BLaER1 treated with 17β-estradiol and CSF1 and Interleukin-3, amounts not matched to agents 10 nM and 100 nM (cell line): ENCODE measurements around the gene FBXW5.

Experiments used
- H3K27ac ChIP-seq, 11 experiments: shearing (Covaris generic); formaldehyde crosslinking; 2 replicates each; pipeline ENCODE4 v1.8.1; 2022
- H3K27me3 ChIP-seq, 11 experiments: shearing (Covaris generic); formaldehyde crosslinking; 2 replicates each; pipeline ENCODE4 v1.8.1; 2022
- H3K36me3 ChIP-seq, 11 experiments: shearing (Covaris generic); formaldehyde crosslinking; 2 replicates each; pipeline ENCODE4 v1.8.1; 2022
- H3K4me1 ChIP-seq, 10 experiments: shearing (Covaris generic); formaldehyde crosslinking; 2 replicates each; pipeline ENCODE4 v1.8.1; 2022
- H3K4me2 ChIP-seq, 11 experiments: shearing (Covaris generic); formaldehyde crosslinking; 2 replicates each; pipeline ENCODE4 v1.8.1; 2022
- H3K4me3 ChIP-seq, 10 experiments: shearing (Covaris generic); formaldehyde crosslinking; 2 replicates each; pipeline ENCODE4 v1.8.1; 2022
- H3K9ac ChIP-seq, 11 experiments: shearing (Covaris generic); formaldehyde crosslinking; 2 replicates each; pipeline ENCODE4 v1.8.1; 2022
- H3K9me3 ChIP-seq, 11 experiments: shearing (Covaris generic); formaldehyde crosslinking; replicated peaks in 1 of 11; 2 replicates each; pipeline ENCODE4 v1.8.1; 2022
- H4K20me1 ChIP-seq, 11 experiments: shearing (Covaris generic); formaldehyde crosslinking; 2 replicates each; pipeline ENCODE4 v1.8.1; 2022
- Cebpa-rat ChIP-seq, 11 experiments: shearing (Covaris generic); IDR thresholded peaks; 2 replicates each; pipeline ENCODE4 v1.8.1; 2022

FBXW5 gene

DNA sequence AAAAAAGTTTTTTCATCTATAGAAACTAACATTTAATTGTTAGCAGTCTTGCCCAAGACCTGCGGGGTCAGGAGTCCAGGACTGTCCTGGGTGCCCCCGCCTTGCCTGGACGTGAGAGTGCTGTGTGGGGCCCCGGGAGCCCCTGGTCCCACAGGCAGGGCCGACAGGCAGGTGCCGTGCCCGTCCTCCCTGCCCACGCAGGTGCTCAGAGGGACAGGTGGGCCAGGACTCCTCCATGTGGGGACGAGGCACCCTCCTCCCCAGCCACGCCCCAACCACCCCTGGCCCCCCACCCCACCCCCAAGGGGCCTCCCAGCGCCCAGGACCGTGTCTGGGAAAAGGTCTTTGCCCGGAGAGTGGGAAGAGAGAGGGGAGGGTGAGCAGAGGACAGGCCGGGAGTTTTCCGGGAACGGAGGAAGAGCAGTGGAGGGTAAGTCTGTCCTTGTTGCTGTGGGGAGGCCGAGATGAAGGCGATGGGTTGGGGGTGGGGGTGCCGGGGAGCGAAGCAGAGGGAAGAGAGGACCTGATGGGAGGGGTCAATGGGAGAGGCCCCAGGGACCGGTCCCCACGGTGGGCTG lies 4.8 kb upstream of the FBXW5 start:
- H3K9me3 ChIP-seq = no peaks in the 10 kb centered on the region
- H3K4me2 ChIP-seq = peak overlapping the region; percentile 82 to 99 (median 94)
- H4K20me1 ChIP-seq = peaks cover 0 to under 1% (median 0%) of the 10 kb centered on the region in 11 experiments; a peak in 2 of 22 replicates
- no peaks in the 10 kb centered on the region for H3K36me3 ChIP-seq
- peak overlapping the region; percentile 63 to 76 (median 70); a peak in 21 of 22 replicates for H3K27ac ChIP-seq
- peak overlapping the region; percentile 64 to 81 (median 76) for H3K9ac ChIP-seq
- no peaks in the 10 kb centered on the region for H3K27me3 ChIP-seq
- H3K4me3 ChIP-seq = peak overlapping the region; percentile 59 to 76 (median 66)
- peaks cover 24 to 51% (median 42%) of the 10 kb centered on the region in 10 experiments for H3K4me1 ChIP-seq
- no peak for TF ChIP-seq Cebpa-rat (IDR thresholded peaks at IDR 0.05)

DNA sequence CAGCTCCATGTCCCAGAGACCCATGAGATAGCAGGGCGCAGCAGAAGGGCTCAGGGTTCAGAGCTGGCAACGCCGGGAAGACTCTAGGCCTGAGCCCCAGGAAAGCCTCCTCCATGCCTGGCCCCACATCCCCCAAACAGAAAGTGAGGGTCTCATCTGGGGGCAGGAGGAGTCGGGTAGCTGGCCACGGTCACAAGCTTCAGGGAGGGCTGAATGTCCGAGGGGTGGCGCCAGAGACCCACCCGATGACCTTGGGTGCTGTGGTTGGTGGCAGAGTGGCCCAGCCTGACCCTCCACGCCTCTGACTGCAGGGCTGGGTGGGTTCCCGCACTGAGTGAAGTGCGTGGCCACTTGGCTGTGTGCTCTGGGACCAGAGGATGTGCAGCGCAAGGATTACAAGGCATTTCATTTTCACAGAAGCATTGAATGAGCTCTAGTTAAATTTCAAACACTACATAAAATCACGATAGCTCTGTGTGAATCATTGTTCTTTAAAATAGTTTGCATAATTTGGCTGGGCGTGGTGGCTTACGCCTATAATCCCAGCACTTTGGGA lies 3.5 kb upstream of the FBXW5 start:
- H4K20me1 ChIP-seq = peaks cover 8 to 13% (median 11%) of the 10 kb centered on the region in 11 experiments; a peak in 20 of 22 replicates
- H3K36me3 ChIP-seq = peaks cover 0 to 6% (median 3%) of the 10 kb centered on the region in 11 experiments; a peak in 12 of 22 replicates
- peak overlapping the region in 6 of 11 experiments; percentile 3 to 52 (median 24); a peak in 6 of 22 replicates for H3K9ac ChIP-seq
- no peaks in the 10 kb centered on the region for H3K9me3 ChIP-seq
- peaks cover 31 to 56% (median 48%) of the 10 kb centered on the region in 10 experiments for H3K4me1 ChIP-seq
- H3K4me2 ChIP-seq = peak overlapping the region in 6 of 11 experiments; percentile 3 to 65 (median 20); a peak in 5 of 22 replicates
- no peaks in the 10 kb centered on the region for H3K27me3 ChIP-seq
- H3K27ac ChIP-seq = peak overlapping the region in 3 of 11 experiments; percentile 0 to 28 (median 18); a peak in 3 of 22 replicates
- H3K4me3 ChIP-seq = no peak overlapping the region
- no peak for TF ChIP-seq Cebpa-rat (IDR thresholded peaks at IDR 0.05)

DNA sequence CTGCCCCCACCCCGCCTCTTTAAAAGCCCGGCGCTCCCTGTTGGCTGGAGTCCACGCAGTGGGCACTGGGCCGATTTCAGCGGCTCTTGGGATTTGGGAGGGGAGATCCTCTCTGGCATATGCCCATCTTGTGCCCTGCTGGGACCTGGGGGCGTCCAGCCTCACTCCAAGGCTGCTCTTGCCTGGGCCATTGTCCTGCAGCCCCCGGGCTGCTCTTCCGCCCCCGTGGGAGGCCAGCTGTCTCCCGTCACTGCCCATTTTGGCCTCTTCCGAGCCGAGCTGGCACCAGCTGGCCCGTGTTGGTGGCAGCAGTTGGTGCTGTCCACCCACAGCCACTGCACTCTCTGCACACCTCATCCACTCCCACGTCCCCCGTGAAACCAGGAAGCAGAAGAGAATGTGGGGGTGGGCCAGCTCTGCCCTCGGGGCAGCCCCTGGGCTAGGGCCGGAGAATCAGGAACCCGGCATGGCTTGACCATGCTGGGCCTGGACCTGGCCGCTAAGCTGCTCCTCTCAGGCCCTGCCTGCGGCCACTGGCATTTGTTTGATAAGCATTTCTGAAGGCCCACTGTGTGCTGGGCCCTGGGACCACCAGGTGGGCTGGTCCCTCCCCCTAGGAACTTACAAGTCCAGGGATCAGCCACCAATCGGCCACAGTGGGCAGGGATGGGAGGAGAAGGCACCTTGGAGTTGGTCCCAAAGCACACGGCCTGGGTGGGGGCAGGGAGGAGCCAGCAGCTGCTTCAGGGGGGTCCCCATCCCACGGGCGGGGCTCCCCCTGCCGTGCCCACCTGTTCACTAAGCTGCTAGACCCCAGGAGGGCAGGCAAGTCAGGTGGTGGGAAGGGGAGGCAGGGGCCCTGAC lies 2.7 kb upstream of the FBXW5 start:
- H3K27me3 ChIP-seq = no peaks in the 10 kb centered on the region
- no peak overlapping the region for H3K4me3 ChIP-seq
- H3K4me2 ChIP-seq = peak overlapping the region in 4 of 11 experiments; percentile 3 to 65 (median 42); a peak in 5 of 22 replicates
- peak overlapping the region in 3 of 11 experiments; percentile 0 to 28 (median 18); a peak in 3 of 22 replicates for H3K27ac ChIP-seq
- no peak for TF ChIP-seq Cebpa-rat (IDR thresholded peaks at IDR 0.05)
- H3K4me1 ChIP-seq = peaks cover 35 to 63% (median 55%) of the 10 kb centered on the region in 10 experiments
- H3K9ac ChIP-seq = peak overlapping the region in 7 of 11 experiments; percentile 3 to 52 (median 23); a peak in 10 of 22 replicates
- H3K36me3 ChIP-seq = peaks cover 7 to 14% (median 11%) of the 10 kb centered on the region in 11 experiments
- no peaks in the 10 kb centered on the region for H3K9me3 ChIP-seq
- peaks cover 15 to 21% (median 19%) of the 10 kb centered on the region in 11 experiments; a peak in 21 of 22 replicates for H4K20me1 ChIP-seq

DNA sequence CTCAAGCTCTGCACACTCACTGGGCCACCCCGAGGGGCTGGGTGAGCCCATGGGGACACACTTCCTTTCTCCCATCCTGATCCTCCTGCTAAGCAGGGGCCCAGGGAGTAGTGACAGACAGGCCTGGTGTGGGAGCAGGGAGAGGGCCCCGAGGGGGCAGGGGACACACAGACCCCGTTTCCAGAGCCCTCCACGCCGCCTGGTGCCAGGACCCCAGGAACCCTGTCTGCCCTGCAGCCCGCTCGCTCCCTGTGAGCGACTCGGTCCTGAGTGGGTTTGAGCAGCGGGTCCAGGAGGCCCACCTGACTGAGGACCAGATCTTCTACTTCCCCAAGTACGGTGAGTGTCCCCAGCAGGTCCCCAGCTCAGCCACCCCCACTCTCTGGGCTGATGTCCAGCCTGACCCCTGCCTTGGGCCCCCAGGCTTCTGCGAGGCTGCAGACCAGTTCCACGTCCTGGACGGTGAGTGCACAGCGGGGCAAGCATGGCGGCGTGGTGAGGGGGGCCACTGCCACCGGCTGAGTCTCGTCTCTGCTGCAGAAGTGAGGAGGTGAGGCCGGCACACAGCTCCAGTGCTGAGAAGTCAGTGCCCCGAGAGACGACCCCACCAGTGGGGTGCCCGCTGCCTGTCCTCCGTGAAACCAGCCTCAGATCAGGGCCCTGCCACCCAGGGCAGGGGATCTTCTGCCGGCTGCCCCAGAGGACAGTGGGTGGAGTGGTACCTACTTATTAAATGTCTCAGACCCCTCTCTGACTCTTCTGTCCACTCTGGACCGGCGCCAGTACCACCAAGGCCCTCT lies 1.9 kb upstream of the FBXW5 start:
- peaks cover 35 to 67% (median 55%) of the 10 kb centered on the region in 10 experiments for H3K4me1 ChIP-seq
- peak overlapping the region in 3 of 11 experiments; percentile 39 to 65 (median 57); a peak in 3 of 22 replicates for H3K4me2 ChIP-seq
- peaks cover 24 to 29% (median 27%) of the 10 kb centered on the region in 11 experiments; a peak in 21 of 22 replicates for H4K20me1 ChIP-seq
- no peak overlapping the region for H3K27ac ChIP-seq
- no peak for TF ChIP-seq Cebpa-rat (IDR thresholded peaks at IDR 0.05)
- peaks cover 16 to 22% (median 19%) of the 10 kb centered on the region in 11 experiments for H3K36me3 ChIP-seq
- no peaks in the 10 kb centered on the region for H3K27me3 ChIP-seq
- H3K9me3 ChIP-seq = no peaks in the 10 kb centered on the region
- peak overlapping the region in 3 of 11 experiments; percentile 9 to 23 (median 21); a peak in 3 of 22 replicates for H3K9ac ChIP-seq
- no peak overlapping the region for H3K4me3 ChIP-seq

DNA sequence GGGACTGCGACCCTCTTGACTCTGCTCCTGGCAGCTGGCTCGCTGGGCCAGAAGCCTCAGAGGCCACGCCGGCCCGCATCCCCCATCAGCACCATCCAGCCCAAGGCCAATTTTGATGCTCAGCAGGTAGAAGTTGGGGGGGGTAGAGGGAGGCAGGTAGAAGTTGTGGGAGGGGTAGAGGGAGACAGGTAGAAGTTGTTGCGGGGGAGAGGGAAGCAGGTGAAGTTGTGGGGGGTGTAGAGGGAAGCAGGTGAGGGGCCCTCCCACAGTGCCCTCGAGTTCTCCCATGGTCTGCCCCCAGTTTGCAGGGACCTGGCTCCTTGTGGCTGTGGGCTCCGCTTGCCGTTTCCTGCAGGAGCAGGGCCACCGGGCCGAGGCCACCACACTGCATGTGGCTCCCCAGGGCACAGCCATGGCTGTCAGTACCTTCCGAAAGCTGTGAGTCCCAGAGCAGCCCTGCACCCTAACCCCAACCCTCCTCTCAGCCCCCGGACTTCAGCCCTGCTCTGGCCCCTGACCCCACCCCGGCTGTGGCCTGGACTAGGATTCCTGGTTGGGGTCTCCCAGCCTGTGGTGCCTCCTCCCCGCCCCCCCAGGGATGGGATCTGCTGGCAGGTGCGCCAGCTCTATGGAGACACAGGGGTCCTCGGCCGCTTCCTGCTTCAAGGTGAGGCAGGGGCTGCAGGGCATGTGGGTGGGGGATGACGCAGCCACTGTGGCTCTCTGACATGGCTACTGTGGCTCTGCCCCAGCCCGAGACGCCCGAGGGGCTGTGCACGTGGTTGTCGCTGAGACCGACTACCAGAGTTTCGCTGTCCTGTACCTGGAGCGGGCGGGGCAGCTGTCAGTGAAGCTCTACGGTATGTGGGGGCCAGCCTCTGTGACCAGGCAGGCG lies 1.0 kb upstream of the FBXW5 start:
- H3K36me3 ChIP-seq = peaks cover 24 to 31% (median 28%) of the 10 kb centered on the region in 11 experiments
- TF ChIP-seq Cebpa-rat (IDR thresholded peaks at IDR 0.05) = no peak
- H3K27me3 ChIP-seq = no peaks in the 10 kb centered on the region

DNA sequence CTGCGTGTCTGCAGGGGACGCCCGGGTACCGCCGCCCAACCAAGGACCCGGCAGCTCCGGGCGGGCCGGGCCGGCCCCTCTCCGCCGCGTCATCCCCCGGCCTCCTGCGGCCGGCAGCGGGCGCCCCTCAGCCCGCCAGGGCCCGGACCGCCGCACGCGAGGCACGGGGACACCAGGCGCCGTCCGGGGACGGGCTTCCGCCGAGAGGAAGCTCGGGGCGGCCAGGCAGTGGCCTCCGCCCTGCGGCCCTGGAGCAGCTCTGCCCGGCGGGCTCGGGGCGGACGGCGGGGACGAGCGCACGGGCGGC lies 373 bp downstream of the FBXW5 start:
- H3K9ac ChIP-seq = peak overlapping the region; percentile 92 to 98 (median 95)
- no peaks in the 10 kb centered on the region for H3K9me3 ChIP-seq
- H3K27ac ChIP-seq = peak overlapping the region; percentile 84 to 96 (median 93)
- H4K20me1 ChIP-seq = peaks cover 46 to 52% (median 50%) of the 10 kb centered on the region in 11 experiments; a peak in 21 of 22 replicates
- peak overlapping the region; percentile 83 to 100 (median 98) for H3K4me3 ChIP-seq
- peaks cover 38 to 45% (median 42%) of the 10 kb centered on the region in 11 experiments for H3K36me3 ChIP-seq
- no peak for TF ChIP-seq Cebpa-rat (IDR thresholded peaks at IDR 0.05)
- H3K4me2 ChIP-seq = peak overlapping the region; percentile 95 to 98 (median 97)
- no peaks in the 10 kb centered on the region for H3K27me3 ChIP-seq
- peaks cover 24 to 78% (median 54%) of the 10 kb centered on the region in 10 experiments for H3K4me1 ChIP-seq

More for the DNA sequence above, 1.0 kb upstream of the FBXW5 start:
- Histone ChIP-seq H3K9me3 (no peaks in the 10 kb centered on the region), H4K20me1 (peaks cover 32 to 38% (median 36%) of the 10 kb centered on the region in 11 experiments; a peak in 21 of 22 replicates), H3K4me2 (peak overlapping the region; percentile 27 to 78 (median 51); a peak in 21 of 22 replicates), H3K4me3 (no peak overlapping the region; a peak in 1 of 20 replicates), H3K9ac (peak overlapping the region in 2 of 11 experiments; percentile 9 to 23; a peak in 1 of 22 replicates), H3K4me1 (peaks cover 32 to 70% (median 53%) of the 10 kb centered on the region in 10 experiments), H3K27ac (peak overlapping the region in 3 of 11 experiments; percentile 38 to 96 (median 94); a peak in 6 of 22 replicates)
